DND-41 (cell line): Measurements from ENCODE around the gene GPR75.

Experiments
- CTCF ChIP-seq: IDR thresholded peaks from 2 replicates; pipeline ENCODE4 v1.5.1; 2012; ENCODE audit warnings: borderline replicate concordance, low read length, moderate library complexity, mild to moderate bottlenecking; ENCODE audit not compliant: poor library complexity, severe bottlenecking; ENCODE audit errors: extremely low read depth
- EZH2 ChIP-seq: IDR thresholded peaks from 3 replicates; pipeline ENCODE4 v1.6.1; 2012; ENCODE audit warnings: borderline replicate concordance, low read depth, mild to moderate bottlenecking, moderate library complexity, low read length, inconsistent platforms; ENCODE audit not compliant: severe bottlenecking

- no peak for TF ChIP-seq CTCF
- TF ChIP-seq EZH2: no peak
Observed at GRCh38 chr2:53813151-53813550, 46.6 kb downstream of the GPR75 start.
